NOMO-1 treated with DMSO at 0.1 percent for 48 hours (cell line): ENCODE measurements around the gene ZNF324.
"Not testable (repeated sequence)": the region's sequence is repeated elsewhere in the genome, so short reads cannot be mapped to it uniquely, and the experiment has no call there.

Source experiments
- DNase-seq: peaks from one replicate; lab custom pipeline; 2025; ENCODE audit not compliant: unreplicated experiment; lab: John Stamatoyannopoulos, UW

ZNF324 gene

GRCh38 chr19:58470837-58471543, 4.1 kb downstream of the ZNF324 start:
- DNase-seq, result not testable (repeated sequence)

- DNase-seq, result no peak
Observed at GRCh38 chr19:58471736-58472135, 4.9 kb downstream of the ZNF324 start.

GRCh38 chr19:58473775-58474174, 6.9 kb downstream of the ZNF324 start:
- no peak for DNase-seq

GRCh38 chr19:58474291-58474996, 7.6 kb downstream of the ZNF324 start:
- DNase-seq, result no peak

GRCh38 chr19:58474997-58475713, 8.3 kb downstream of the ZNF324 start:
- no peak for DNase-seq

GRCh38 chr19:58475714-58476497, 9.0 kb downstream of the ZNF324 start, which contains the start of gene ZNF446:
Gene ZNF446, plus strand, starts transcription at chr19:58476352. Its CDS starts 867 bp downstream, at chr19:58477219.
- DNase-seq, result peak; percentile 97

- no peak for DNase-seq
Observed at GRCh38 chr19:58476498-58477015, 9.7 kb downstream of the ZNF324 start.

GRCh38 chr19:58477130-58477529, 10.2 kb downstream of the ZNF324 start:
- DNase-seq, result no peak

GRCh38 chr19:58477871-58478270, 11.0 kb downstream of the ZNF324 start:
- no peak for DNase-seq

GRCh38 chr19:58479303-58479702, 12.4 kb downstream of the ZNF324 start:
- DNase-seq, result no peak

- no peak for DNase-seq
Observed at GRCh38 chr19:58479736-58480480, 13.0 kb downstream of the ZNF324 start.

- no peak for DNase-seq
Observed at GRCh38 chr19:58480481-58480830, 13.6 kb downstream of the ZNF324 start.

- DNase-seq, result no peak
Observed at GRCh38 chr19:58480831-58481230, 14.0 kb downstream of the ZNF324 start.

GRCh38 chr19:58482372-58482771, 15.5 kb downstream of the ZNF324 start:
- no peak for DNase-seq

- no peak for DNase-seq
Observed at GRCh38 chr19:58483776-58484175, 16.9 kb downstream of the ZNF324 start.

GRCh38 chr19:58484349-58484748, 17.5 kb downstream of the ZNF324 start:
- DNase-seq, result not testable (repeated sequence)

- no peak for DNase-seq
Observed at GRCh38 chr19:58491393-58491792, 24.5 kb downstream of the ZNF324 start.

GRCh38 chr19:58492265-58492664, 25.4 kb downstream of the ZNF324 start:
- DNase-seq, result no peak

GRCh38 chr19:58497634-58498170, 30.8 kb downstream of the ZNF324 start:
- DNase-seq, result no peak
